Mucosa of descending colon (tissue), 3 donors: ENCODE results near the gene PBX4. TPM values are rescaled to one million over a fixed set of nuclear protein-coding genes. Genes with fewer than 3 reads are reported as not detected.

Experiments used
- ATAC-seq: fragments of 200-7000 bp; cut with Tn5 transposase; one replicate; pipeline ENCODE4 v1.9.1; 2020; ENCODE audit warnings: mild to moderate bottlenecking, moderate library complexity
- DNase-seq, 3 donors: peaks; one replicate each; pipeline ENCODE4 v3.0.0-alpha.2; 2020
- H3K36me3 ChIP-seq: fragments of 200-600 bp; one replicate; pipeline ENCODE4 v1.8.0; 2021; ENCODE audit warnings: low read depth, mild to moderate bottlenecking
- H3K4me1 ChIP-seq: fragments of 200-600 bp; one replicate; pipeline ENCODE4 v1.8.0; 2021; ENCODE audit warnings: low read depth, mild to moderate bottlenecking
- H3K4me3 ChIP-seq: fragments of 200-600 bp; one replicate; pipeline ENCODE4 v1.8.0; 2021; ENCODE audit warnings: mild to moderate bottlenecking
- H3K9me3 ChIP-seq: fragments of 200-600 bp; one replicate; pipeline ENCODE4 v1.8.0; 2021; ENCODE audit warnings: mild to moderate bottlenecking
- intact Hi-C, 2 donors: fragments of 100-400 bp; cut with DNase I in 1 of 2; cut with micrococcal nuclease in 1 of 2; formaldehyde crosslinking; loops; one replicate each; pipeline versions ENCODE4 v1.11.0 to v1.11.1; 2022; cut with DNase I, micrococcal nuclease
- total RNA-seq, 3 donors: library from RNA; stranded (reverse); fragmentation: NEBNext Ultra II Directional in 2 of 3; extraction: Animal tissue kit (Norgen Biotek cat#: 25700) in 2 of 3; gene quantifications; one replicate each; pipeline versions ENCODE4 v1.2.1 to v1.2.4, GENCODE V29; 2021 to 2023
- TF ChIP-seq, protein P1 (sequence below): fragments of 200-600 bp; IDR thresholded peaks from one replicate; pipeline ENCODE4 v1.8.0; 2022; ENCODE audit warnings: antibody characterized with exemption, mild to moderate bottlenecking
- donor health status: DM: no; HTN: no; CAD: no; lungs with moderate emphysema.
- donor health status: DM: no; HTN: no; CAD: no.
- donor health status: DM: no; HTN: yes; CAD: no.

Gene PBX4
- total RNA-seq, 3 donors from 2014 or later, result 2.8 to 6.2 (median 4.6) TPM

- Histone ChIP-seq H3K4me1 (peaks cover 3% of the 10 kb centered on the region), H3K9me3 (no peaks in the 10 kb centered on the region), H3K4me3 (no peak overlapping the region), H3K36me3 (no peaks in the 10 kb centered on the region)
- DNase-seq (no peak), ATAC-seq (no peak)
- intact Hi-C loops, result no loop called here
- TF ChIP-seq, protein P1, sequence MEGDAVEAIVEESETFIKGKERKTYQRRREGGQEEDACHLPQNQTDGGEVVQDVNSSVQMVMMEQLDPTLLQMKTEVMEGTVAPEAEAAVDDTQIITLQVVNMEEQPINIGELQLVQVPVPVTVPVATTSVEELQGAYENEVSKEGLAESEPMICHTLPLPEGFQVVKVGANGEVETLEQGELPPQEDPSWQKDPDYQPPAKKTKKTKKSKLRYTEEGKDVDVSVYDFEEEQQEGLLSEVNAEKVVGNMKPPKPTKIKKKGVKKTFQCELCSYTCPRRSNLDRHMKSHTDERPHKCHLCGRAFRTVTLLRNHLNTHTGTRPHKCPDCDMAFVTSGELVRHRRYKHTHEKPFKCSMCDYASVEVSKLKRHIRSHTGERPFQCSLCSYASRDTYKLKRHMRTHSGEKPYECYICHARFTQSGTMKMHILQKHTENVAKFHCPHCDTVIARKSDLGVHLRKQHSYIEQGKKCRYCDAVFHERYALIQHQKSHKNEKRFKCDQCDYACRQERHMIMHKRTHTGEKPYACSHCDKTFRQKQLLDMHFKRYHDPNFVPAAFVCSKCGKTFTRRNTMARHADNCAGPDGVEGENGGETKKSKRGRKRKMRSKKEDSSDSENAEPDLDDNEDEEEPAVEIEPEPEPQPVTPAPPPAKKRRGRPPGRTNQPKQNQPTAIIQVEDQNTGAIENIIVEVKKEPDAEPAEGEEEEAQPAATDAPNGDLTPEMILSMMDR, result no peak
These were observed 34.1 kb downstream of the PBX4 start for GRCh38 chr19:19584356-19584755.

GRCh38 chr19:19582471-19582870, 36.0 kb downstream of the PBX4 start:
- ATAC-seq (no peak), DNase-seq (no peak)
- Histone ChIP-seq H3K9me3 (no peaks in the 10 kb centered on the region), H3K4me3 (no peak overlapping the region), H3K4me1 (peaks cover 3% of the 10 kb centered on the region), H3K36me3 (no peaks in the 10 kb centered on the region)
- intact Hi-C loops, result no loop called here
- TF ChIP-seq, protein P1, result no peak

DNA sequence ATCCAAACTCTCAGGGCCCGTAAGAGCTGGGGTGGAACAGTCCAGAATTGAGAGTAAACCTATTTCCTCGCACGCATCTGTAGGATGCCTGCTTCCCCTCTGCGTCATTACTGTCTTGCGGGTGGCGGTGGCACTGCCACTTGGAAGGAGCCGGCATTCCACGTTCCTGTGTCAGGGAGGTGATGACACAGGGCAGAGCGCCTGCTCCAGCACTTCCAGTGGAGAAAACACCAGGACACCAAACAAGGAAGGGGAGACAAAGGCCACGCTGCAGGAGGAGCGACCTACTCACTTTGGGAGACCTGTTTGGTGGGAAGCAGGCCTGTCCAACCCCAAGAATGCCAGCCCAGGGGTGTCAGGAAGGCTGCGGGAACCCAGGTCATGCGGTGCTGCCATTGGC, 37.1 kb downstream of the PBX4 start:
- Histone ChIP-seq H3K36me3 (no peaks in the 10 kb centered on the region), H3K4me1 (peaks cover 3% of the 10 kb centered on the region), H3K9me3 (no peaks in the 10 kb centered on the region), H3K4me3 (no peak overlapping the region)
- ATAC-seq, result no peak
- intact Hi-C loops, result no loop called here
- DNase-seq, result no peak
- TF ChIP-seq, protein P1, result no peak

DNA sequence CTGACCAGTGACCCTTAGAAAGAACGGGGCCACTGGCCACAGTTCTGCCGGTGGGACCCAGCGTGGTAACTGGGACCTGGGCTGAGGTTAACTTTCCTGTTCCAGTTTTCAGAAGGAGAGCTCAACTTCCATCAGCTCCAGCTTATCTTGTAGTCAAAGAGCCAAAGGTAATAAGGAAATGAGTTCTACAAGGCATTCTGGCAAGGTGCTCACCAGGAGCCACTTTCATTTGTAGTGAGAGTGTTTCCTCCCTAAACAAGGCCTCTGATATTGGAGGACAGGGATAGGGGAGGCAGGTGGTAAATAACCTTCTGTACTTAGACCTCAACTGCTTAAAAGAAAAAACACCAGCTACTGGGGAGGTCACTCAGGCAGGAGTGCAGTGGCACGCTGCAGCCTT, 38.1 kb downstream of the PBX4 start:
- peak in 1 of 3 donors; percentile 45 for DNase-seq
- TF ChIP-seq, protein P1, result no peak
- intact Hi-C loops, result no loop called here
- no peaks in the 10 kb centered on the region for H3K36me3 ChIP-seq
- peaks cover 3% of the 10 kb centered on the region for H3K4me1 ChIP-seq
- H3K9me3 ChIP-seq, result no peaks in the 10 kb centered on the region
- peak; percentile 93 for ATAC-seq
- H3K4me3 ChIP-seq, result no peak overlapping the region

GRCh38 chr19:19579533-19580361, 38.7 kb downstream of the PBX4 start:
- DNase-seq (peak in 1 of 3 donors; percentile 28), ATAC-seq (no peak)
- peaks cover 3% of the 10 kb centered on the region for H3K4me1 ChIP-seq
- TF ChIP-seq, protein P1, result no peak
- H3K36me3 ChIP-seq, result no peaks in the 10 kb centered on the region
- H3K4me3 ChIP-seq, result no peak overlapping the region
- intact Hi-C loops, result no loop called here
- no peaks in the 10 kb centered on the region for H3K9me3 ChIP-seq
